GM18498 (cell line): ENCODE data around the gene GREB1L.
"Not testable (repeated sequence)": the region's sequence is repeated elsewhere in the genome, so short reads cannot be mapped to it uniquely, and the experiment has no call there.

Source experiments
- ATAC-seq: cut with Tn5 transposase; IDR thresholded peaks from one replicate; pipeline ENCODE4 v1.9.1; 2021; ENCODE audit warnings: mild to moderate bottlenecking, moderate library complexity; ENCODE audit not compliant: unreplicated experiment

The GREB1L gene

GRCh38 chr18:21362831-21363230 is 120.8 kb downstream of the GREB1L start:
- ATAC-seq = no peak

GRCh38 chr18:21363348-21363747 is 121.3 kb downstream of the GREB1L start:
- ATAC-seq = no peak

- ATAC-seq = no peak
These were observed 122.4 kb downstream of the GREB1L start for GRCh38 chr18:21364471-21364870.

GRCh38 chr18:21366896-21367295 is 124.9 kb downstream of the GREB1L start:
- no peak for ATAC-seq

- no peak for ATAC-seq
These were observed 127.1 kb downstream of the GREB1L start for GRCh38 chr18:21369146-21369545.

GRCh38 chr18:21369597-21369996 is 127.6 kb downstream of the GREB1L start:
- not testable (repeated sequence) for ATAC-seq

- ATAC-seq = no peak
These were observed 141.0 kb downstream of the GREB1L start for GRCh38 chr18:21383031-21383430.

- no peak for ATAC-seq
These were observed 144.7 kb downstream of the GREB1L start for GRCh38 chr18:21386523-21387240.

- no peak for ATAC-seq
These were observed 145.9 kb downstream of the GREB1L start for GRCh38 chr18:21387886-21388285.

- ATAC-seq = no peak
These were observed 147.3 kb downstream of the GREB1L start for GRCh38 chr18:21389283-21389682.

- ATAC-seq = no peak
These were observed 147.9 kb downstream of the GREB1L start for GRCh38 chr18:21389903-21390302.

- no peak for ATAC-seq
These were observed 149.1 kb downstream of the GREB1L start for GRCh38 chr18:21391074-21391673.

- no peak for ATAC-seq
These were observed 152.0 kb downstream of the GREB1L start for GRCh38 chr18:21393986-21394385.

GRCh38 chr18:21398121-21398520 is 156.1 kb downstream of the GREB1L start:
- no peak for ATAC-seq

- no peak for ATAC-seq
These were observed 160.2 kb downstream of the GREB1L start for GRCh38 chr18:21402272-21402671.

GRCh38 chr18:21404426-21404825 is 162.4 kb downstream of the GREB1L start:
- ATAC-seq = no peak

- ATAC-seq = no peak
These were observed 164.1 kb downstream of the GREB1L start for GRCh38 chr18:21406116-21406515.

GRCh38 chr18:21408681-21409080 is 166.6 kb downstream of the GREB1L start:
- no peak for ATAC-seq

GRCh38 chr18:21433436-21433835 is 191.4 kb downstream of the GREB1L start:
- ATAC-seq = no peak

- no peak for ATAC-seq
These were observed 197.4 kb downstream of the GREB1L start for GRCh38 chr18:21439431-21439846.

- no peak for ATAC-seq
These were observed 199.6 kb downstream of the GREB1L start for GRCh38 chr18:21441670-21442069.

GRCh38 chr18:21443776-21444464 is 201.9 kb downstream of the GREB1L start:
- ATAC-seq = no peak
